ENCODE data around the gene RASD1. TPM values are rescaled to one million over a fixed set of nuclear protein-coding genes. Genes with fewer than 3 reads are reported as not detected.
"Not testable (repeated sequence)": the region's sequence is repeated elsewhere in the genome, so short reads cannot be mapped to it uniquely, and the experiment has no call there.

The RASD1 gene
- total RNA-seq, 5 donors from 2014 or later (not counting 1 experiment from before 2014, with no cell fraction given), result 0.70 to 2.9 (median 2.0) TPM

DNA sequence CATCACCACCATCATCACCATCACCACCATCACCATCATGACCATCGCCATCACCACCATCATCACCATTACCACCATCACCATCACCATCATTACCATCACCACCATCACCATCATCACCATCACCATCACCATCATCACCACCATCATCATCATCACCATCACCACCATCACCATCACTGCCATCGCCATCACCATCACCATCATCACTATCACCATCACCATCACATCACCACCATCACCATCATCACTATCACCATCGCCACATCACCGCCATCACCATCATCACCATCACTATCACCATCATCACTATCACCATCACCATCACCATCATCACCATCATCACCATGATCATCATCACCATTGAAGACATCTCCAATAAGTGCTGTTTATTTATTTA lies 36.2 kb downstream of the RASD1 start:
- 100% methylated on average over 3 of the region's 4 CpGs for WGBS (ENCODE audit: insufficient coverage)
- CTCF ChIA-PET, result no interaction called here
- Mint-ChIP-seq H3K9me3 (peaks cover 0 to 6% (median 0%) of the 10 kb centered on the region in 3 donors), H3K27me3 (peaks cover 9 to 18% of the 10 kb centered on the region in 2 donors), H3K36me3 (no peaks in the 10 kb centered on the region), H3K27ac (no peak overlapping the region), H3K4me3 (no peak overlapping the region), H3K4me1 (no peaks in the 10 kb centered on the region)
- DNase-seq, result no peak
- Histone ChIP-seq H3K27me3 (replicated peaks in 1 of 2; ENCODE audit: control insufficient read depth in 2 of 2, extremely low read depth in 1 of 2, insufficient read depth in 2 of 2, low read length in 1 of 2) (peaks cover 0 to 18% of the 10 kb centered on the region in 2 experiments), H3K4me3 (ENCODE audit: control insufficient read depth in 1 of 2, extremely low read depth in 1 of 2, low read length in 1 of 2) (no peak overlapping the region), H3K27ac (ENCODE audit: low read length) (no peak overlapping the region), H3K9me3 (no peaks in the 10 kb centered on the region), H3K4me1 (ENCODE audit: control insufficient read depth in 1 of 2, extremely low read depth in 1 of 2, insufficient read depth in 2 of 2, low read length in 2 of 2) (no peaks in the 10 kb centered on the region), H3K36me3 (ENCODE audit: control insufficient read depth in 2 of 2, extremely low read depth in 1 of 2, insufficient read depth in 1 of 2, low read length in 1 of 2) (no peaks in the 10 kb centered on the region)
- POLR2A ChIA-PET, result no interaction called here
- ATAC-seq (replicated peaks in 1 of 4), result no peak

DNA sequence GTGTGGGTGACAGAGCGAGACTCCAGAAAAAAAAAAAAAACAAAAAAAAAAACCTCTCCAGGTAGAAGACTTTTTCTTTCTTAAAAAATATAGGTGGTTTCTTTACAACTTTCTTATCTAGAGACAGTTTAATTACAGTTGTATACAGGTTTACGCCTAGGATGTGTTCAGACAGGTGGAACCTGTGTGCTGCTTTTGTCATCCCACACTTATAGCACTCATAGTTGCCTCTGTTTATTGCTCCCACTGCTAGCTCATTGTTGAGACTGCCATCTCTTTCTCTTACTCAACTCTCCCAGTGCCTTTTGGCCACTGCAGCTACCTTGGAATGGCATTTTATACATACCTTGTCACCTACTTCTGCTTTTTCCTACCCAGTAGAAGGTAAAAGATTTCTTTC lies 38.5 kb downstream of the RASD1 start:
- Mint-ChIP-seq H3K27ac (no peak overlapping the region), H3K4me1 (no peaks in the 10 kb centered on the region), H3K27me3 (peaks cover 0 to 3% of the 10 kb centered on the region in 2 donors), H3K36me3 (no peaks in the 10 kb centered on the region), H3K9me3 (peaks cover 0 to 6% (median 0%) of the 10 kb centered on the region in 3 donors), H3K4me3 (no peak overlapping the region)
- Histone ChIP-seq H3K4me1 (ENCODE audit: control insufficient read depth in 1 of 2, extremely low read depth in 1 of 2, insufficient read depth in 2 of 2, low read length in 2 of 2) (no peaks in the 10 kb centered on the region), H3K27ac (ENCODE audit: low read length) (no peak overlapping the region), H3K4me3 (ENCODE audit: control insufficient read depth in 1 of 2, extremely low read depth in 1 of 2, low read length in 1 of 2) (no peak overlapping the region), H3K27me3 (replicated peaks in 1 of 2; ENCODE audit: control insufficient read depth in 2 of 2, extremely low read depth in 1 of 2, insufficient read depth in 2 of 2, low read length in 1 of 2) (peaks cover 0 to 12% of the 10 kb centered on the region in 2 experiments), H3K36me3 (ENCODE audit: control insufficient read depth in 2 of 2, extremely low read depth in 1 of 2, insufficient read depth in 1 of 2, low read length in 1 of 2) (no peaks in the 10 kb centered on the region), H3K9me3 (no peaks in the 10 kb centered on the region)
- 83% methylated on average over 1 of the region's 2 CpGs for WGBS (ENCODE audit: insufficient coverage)
- POLR2A ChIA-PET, result no interaction called here
- CTCF ChIA-PET, result no interaction called here
- ATAC-seq (replicated peaks in 1 of 4) (no peak), DNase-seq (no peak)

GRCh38 chr17:17456251-17456650 lies 39.9 kb downstream of the RASD1 start:
- no peaks in the 10 kb centered on the region for H3K4me1 ChIP-seq (ENCODE audit: control insufficient read depth in 1 of 2, extremely low read depth in 1 of 2, insufficient read depth in 2 of 2, low read length in 2 of 2)
- no peak for ATAC-seq (replicated peaks in 1 of 4)
- H3K27ac ChIP-seq (ENCODE audit: low read length), result no peak overlapping the region
- no peak for DNase-seq
- H3K4me3 ChIP-seq (ENCODE audit: control insufficient read depth in 1 of 2, extremely low read depth in 1 of 2, low read length in 1 of 2), result no peak overlapping the region
- 91% methylated on average over 6 of the region's 19 CpGs for WGBS (ENCODE audit: insufficient coverage)
- Mint-ChIP-seq H3K27ac (no peak overlapping the region), H3K9me3 (peaks cover 0 to 6% (median 0%) of the 10 kb centered on the region in 3 donors), H3K4me1 (no peaks in the 10 kb centered on the region), H3K36me3 (no peaks in the 10 kb centered on the region), H3K27me3 (peaks cover 0 to 3% of the 10 kb centered on the region in 2 donors), H3K4me3 (no peak overlapping the region)
- no peaks in the 10 kb centered on the region for H3K36me3 ChIP-seq (ENCODE audit: control insufficient read depth in 2 of 2, extremely low read depth in 1 of 2, insufficient read depth in 1 of 2, low read length in 1 of 2)
- ChIA-PET CTCF (no interaction called here), POLR2A (interaction anchor here in 1 of 2 donors (0.7 kb wide), 1 partner anchor 389 kb away, joined by 3 read pairs; no protein-coding TSS in a partner anchor)
- peaks cover 0 to 8% of the 10 kb centered on the region in 2 experiments for H3K27me3 ChIP-seq (replicated peaks in 1 of 2; ENCODE audit: control insufficient read depth in 2 of 2, extremely low read depth in 1 of 2, insufficient read depth in 2 of 2, low read length in 1 of 2)
- no peaks in the 10 kb centered on the region for H3K9me3 ChIP-seq

- 98% methylated on average over 4 of the region's 4 CpGs for WGBS (ENCODE audit: insufficient coverage)
- peaks cover 0 to 4% (median 0%) of the 10 kb centered on the region in 3 donors for H3K9me3 Mint-ChIP-seq
- POLR2A ChIA-PET, result no interaction called here
- peaks cover 0 to 3% of the 10 kb centered on the region in 2 donors for H3K27me3 Mint-ChIP-seq
- H3K4me3 Mint-ChIP-seq, result no peak overlapping the region
- no peaks in the 10 kb centered on the region for H3K4me1 Mint-ChIP-seq
- no peaks in the 10 kb centered on the region for H3K4me1 ChIP-seq (ENCODE audit: control insufficient read depth in 1 of 2, extremely low read depth in 1 of 2, insufficient read depth in 2 of 2, low read length in 2 of 2)
- no peaks in the 10 kb centered on the region for H3K36me3 Mint-ChIP-seq
- H3K4me3 ChIP-seq (ENCODE audit: control insufficient read depth in 1 of 2, extremely low read depth in 1 of 2, low read length in 1 of 2), result no peak overlapping the region
- DNase-seq (no peak), ATAC-seq (replicated peaks in 1 of 4) (no peak)
- no peak overlapping the region for H3K27ac ChIP-seq (ENCODE audit: low read length)
- H3K27me3 ChIP-seq (replicated peaks in 1 of 2; ENCODE audit: control insufficient read depth in 2 of 2, extremely low read depth in 1 of 2, insufficient read depth in 2 of 2, low read length in 1 of 2), result peaks cover 0 to 15% of the 10 kb centered on the region in 2 experiments
- H3K36me3 ChIP-seq (ENCODE audit: control insufficient read depth in 2 of 2, extremely low read depth in 1 of 2, insufficient read depth in 1 of 2, low read length in 1 of 2), result no peaks in the 10 kb centered on the region
- no peak overlapping the region for H3K27ac Mint-ChIP-seq
- no peaks in the 10 kb centered on the region for H3K9me3 ChIP-seq
- CTCF ChIA-PET, result no interaction called here
Measured at GRCh38 chr17:17455173-17455572, 41.0 kb downstream of the RASD1 start.

DNA sequence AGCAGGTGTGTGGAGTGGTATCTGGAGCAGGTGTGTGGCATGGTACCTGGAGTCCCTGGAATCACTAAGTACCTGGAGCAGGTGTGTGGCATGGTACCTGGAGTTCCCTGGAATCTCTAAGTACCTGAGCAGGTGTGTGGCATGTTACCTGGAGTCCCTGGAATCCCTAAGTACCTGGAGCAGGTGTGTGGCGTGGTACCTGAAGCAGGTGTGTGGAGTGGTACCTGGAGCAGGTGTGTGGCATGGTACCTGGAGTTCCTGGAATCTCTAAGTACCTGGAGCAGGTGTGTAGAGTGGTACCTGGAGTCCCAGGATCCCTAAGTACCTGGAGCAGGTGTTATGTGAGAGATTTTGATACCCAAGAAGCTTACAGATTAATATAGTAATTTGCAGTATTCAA lies 41.5 kb downstream of the RASD1 start:
- DNase-seq; H3K9me3 ChIP-seq; H3K36me3 Mint-ChIP-seq; H3K36me3 ChIP-seq (ENCODE audit: control insufficient read depth in 2 of 2, extremely low read depth in 1 of 2, insufficient read depth in 1 of 2, low read length in 1 of 2); CTCF ChIA-PET; H3K27ac ChIP-seq (ENCODE audit: low read length); H3K4me1 ChIP-seq (ENCODE audit: control insufficient read depth in 1 of 2, extremely low read depth in 1 of 2, insufficient read depth in 2 of 2, low read length in 2 of 2); H3K27ac Mint-ChIP-seq; ATAC-seq (replicated peaks in 1 of 4); H3K4me3 ChIP-seq (ENCODE audit: control insufficient read depth in 1 of 2, extremely low read depth in 1 of 2, low read length in 1 of 2); H3K4me1 Mint-ChIP-seq; H3K4me3 Mint-ChIP-seq; POLR2A ChIA-PET; H3K27me3 Mint-ChIP-seq; H3K9me3 Mint-ChIP-seq: not testable (repeated sequence)
- 33% methylated on average over 1 of the region's 1 CpG for WGBS (ENCODE audit: insufficient coverage)
- peaks cover 0 to 17% of the 10 kb centered on the region in 2 experiments for H3K27me3 ChIP-seq (replicated peaks in 1 of 2; ENCODE audit: control insufficient read depth in 2 of 2, extremely low read depth in 1 of 2, insufficient read depth in 2 of 2, low read length in 1 of 2)

GRCh38 chr17:17454276-17454675 lies 41.9 kb downstream of the RASD1 start:
- Mint-ChIP-seq H3K27me3 (peaks cover 0 to 3% of the 10 kb centered on the region in 2 donors), H3K27ac (no peak overlapping the region), H3K4me1 (no peaks in the 10 kb centered on the region), H3K36me3 (no peaks in the 10 kb centered on the region), H3K4me3 (no peak overlapping the region), H3K9me3 (no peaks in the 10 kb centered on the region)
- Histone ChIP-seq H3K4me1 (ENCODE audit: control insufficient read depth in 1 of 2, extremely low read depth in 1 of 2, insufficient read depth in 2 of 2, low read length in 2 of 2) (no peaks in the 10 kb centered on the region), H3K27me3 (replicated peaks in 1 of 2; ENCODE audit: control insufficient read depth in 2 of 2, extremely low read depth in 1 of 2, insufficient read depth in 2 of 2, low read length in 1 of 2) (peaks cover 0 to 17% of the 10 kb centered on the region in 2 experiments), H3K4me3 (ENCODE audit: control insufficient read depth in 1 of 2, extremely low read depth in 1 of 2, low read length in 1 of 2) (no peak overlapping the region), H3K9me3 (no peaks in the 10 kb centered on the region), H3K36me3 (ENCODE audit: control insufficient read depth in 2 of 2, extremely low read depth in 1 of 2, insufficient read depth in 1 of 2, low read length in 1 of 2) (no peaks in the 10 kb centered on the region), H3K27ac (ENCODE audit: low read length) (no peak overlapping the region)
- DNase-seq (no peak), ATAC-seq (replicated peaks in 1 of 4) (no peak)
- ChIA-PET POLR2A (no interaction called here), CTCF (no interaction called here)
- 50% methylated on average over 1 of the region's 1 CpG for WGBS (ENCODE audit: insufficient coverage)

DNA sequence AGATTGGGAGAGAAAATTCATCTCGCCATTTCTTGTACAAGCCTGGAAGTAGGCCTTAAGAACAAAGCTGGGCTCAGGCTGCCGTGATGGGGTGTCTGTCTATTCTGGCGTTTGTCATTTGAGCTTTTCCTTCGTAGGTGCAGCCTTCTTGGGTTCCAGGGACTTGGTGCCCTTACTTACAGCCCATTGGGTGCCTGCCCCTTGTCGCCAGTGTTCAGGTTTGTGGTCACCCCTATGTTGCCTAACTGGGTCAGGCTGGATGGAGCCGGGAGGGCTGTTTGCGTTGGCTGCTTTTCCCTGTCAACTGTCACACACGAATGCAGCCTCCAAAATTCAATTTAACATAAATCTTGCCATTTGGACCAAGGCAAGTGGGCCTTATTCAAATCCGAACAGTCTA lies 43.1 kb downstream of the RASD1 start:
- POLR2A ChIA-PET, result no interaction called here

More for the DNA sequence above, 43.1 kb downstream of the RASD1 start:
- 73% methylated on average over 5 of the region's 9 CpGs for WGBS (ENCODE audit: insufficient coverage)
- DNase-seq (no peak), ATAC-seq (replicated peaks in 1 of 4) (no peak)
- H3K27ac ChIP-seq (ENCODE audit: low read length), result no peak overlapping the region
- no peaks in the 10 kb centered on the region for H3K9me3 ChIP-seq
- Mint-ChIP-seq H3K27ac (no peak overlapping the region), H3K4me1 (no peaks in the 10 kb centered on the region), H3K4me3 (no peak overlapping the region), H3K9me3 (no peaks in the 10 kb centered on the region), H3K27me3 (peaks cover 0 to 3% of the 10 kb centered on the region in 2 donors), H3K36me3 (no peaks in the 10 kb centered on the region)
- CTCF ChIA-PET, result no interaction called here
- H3K36me3 ChIP-seq (ENCODE audit: control insufficient read depth in 2 of 2, extremely low read depth in 1 of 2, insufficient read depth in 1 of 2, low read length in 1 of 2), result no peaks in the 10 kb centered on the region
- H3K4me3 ChIP-seq (ENCODE audit: control insufficient read depth in 1 of 2, extremely low read depth in 1 of 2, low read length in 1 of 2), result no peak overlapping the region
- H3K4me1 ChIP-seq (ENCODE audit: control insufficient read depth in 1 of 2, extremely low read depth in 1 of 2, insufficient read depth in 2 of 2, low read length in 2 of 2), result no peaks in the 10 kb centered on the region
- peaks cover 0 to 20% of the 10 kb centered on the region in 2 experiments for H3K27me3 ChIP-seq (replicated peaks in 1 of 2; ENCODE audit: control insufficient read depth in 2 of 2, extremely low read depth in 1 of 2, insufficient read depth in 2 of 2, low read length in 1 of 2)
